Activated CD8-positive, alpha-beta memory T cell treated with anti-CD3 and anti-CD28 coated beads, Interleukin-2, amount 50 U/mL, for 1 hour (primary cell): ENCODE results near the gene FAM193B.

ENCODE experiments used
- DNase-seq: peaks from one replicate; pipeline ENCODE4 v3.0.0-alpha.2; 2020; ENCODE audit errors: extremely low read depth

The FAM193B gene

GRCh38 chr5:177470759-177471536, 83.4 kb downstream of the FAM193B start:
- no peak for DNase-seq
